PFSK-1 (cell line): ENCODE results near the gene LAS1L.

Experiments
- POLR2AphosphoS5 ChIP-seq: IDR thresholded peaks from 2 replicates; pipeline ENCODE4 v1.6.1; 2012; ENCODE audit warnings: low read depth, mild to moderate bottlenecking, control low read depth, low read length, moderate library complexity
- SIN3A ChIP-seq: IDR thresholded peaks from 2 replicates; pipeline ENCODE4 v1.6.1; 2012; ENCODE audit warnings: mild to moderate bottlenecking, low read length, moderate library complexity, borderline replicate concordance; ENCODE audit not compliant: insufficient read depth
- TAF1 ChIP-seq: IDR thresholded peaks from 2 replicates; pipeline ENCODE4 v1.6.1; 2012; ENCODE audit warnings: low read length, control low read depth, borderline replicate concordance; ENCODE audit not compliant: insufficient read depth

DNA sequence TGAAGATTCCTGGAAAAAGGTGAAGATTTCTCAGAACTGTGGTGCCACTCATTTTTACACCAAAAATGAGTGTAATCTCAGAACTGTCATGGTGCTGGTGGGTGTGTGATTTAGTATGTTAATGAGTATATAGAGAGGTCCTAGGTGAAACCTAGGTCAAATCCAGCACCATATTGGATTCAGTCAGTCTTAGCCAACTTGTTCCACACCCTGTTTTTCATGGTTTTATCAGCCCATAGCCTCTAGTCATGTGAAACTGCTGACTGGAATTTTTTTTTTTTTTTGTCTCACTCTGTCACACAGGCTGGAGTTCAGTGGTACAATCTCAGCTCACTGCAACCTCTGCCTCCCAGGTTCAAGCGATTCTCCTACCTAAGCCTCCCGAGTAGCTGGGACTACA lies 58.0 kb downstream of the LAS1L start:
- TF ChIP-seq TAF1 (no peak), POLR2AphosphoS5 (no peak), SIN3A (no peak)
